Progenitor cell of endocrine pancreas (in vitro differentiated cells): Measurements from ENCODE around the gene BRD8. TPM values are rescaled to one million over a fixed set of nuclear protein-coding genes. Genes with fewer than 3 reads are reported as not detected.

Experiments used
- DNase-seq: peaks from one replicate; pipeline ENCODE4 v3.0.0; 2021; ENCODE audit warnings: low spot score; ENCODE audit not compliant: unreplicated experiment
- H3K27ac Mint-ChIP-seq: 2 replicates; pipeline ENCODE4 v1.8.0; 2021; ENCODE audit warnings: mild to moderate bottlenecking, moderate library complexity, mixed read lengths
- H3K27me3 Mint-ChIP-seq: 2 replicates; pipeline ENCODE4 v1.8.0; 2021; ENCODE audit warnings: mixed read lengths
- H3K36me3 Mint-ChIP-seq: 2 replicates; pipeline ENCODE4 v1.8.0; 2022; ENCODE audit warnings: mixed read lengths; ENCODE audit not compliant: insufficient read depth
- H3K4me1 Mint-ChIP-seq: 2 replicates; pipeline ENCODE4 v1.8.0; 2021; ENCODE audit warnings: low read depth, mixed read lengths
- H3K4me3 Mint-ChIP-seq: 2 replicates; pipeline ENCODE4 v1.8.0; 2021; ENCODE audit warnings: low read depth, mild to moderate bottlenecking, moderate library complexity, mixed read lengths
- H3K9me3 Mint-ChIP-seq: 2 replicates; pipeline ENCODE4 v1.8.0; 2021; ENCODE audit warnings: low read depth, mixed read lengths
- total RNA-seq: library from RNA; stranded (reverse); gene quantifications from 2 replicates; pipeline ENCODE4 v1.2.1, GENCODE V29; 2021
- TF ChIP-seq, protein P1 (sequence below): fragments of 200-600 bp; sonication (generic); IDR thresholded peaks from one replicate; pipeline ENCODE4 v1.5.0; 2021; ENCODE audit warnings: antibody characterized with exemption, mild to moderate bottlenecking; ENCODE audit not compliant: unreplicated experiment

BRD8 gene
- total RNA-seq, 1 donor from 2014 or later = 151 TPM

DNA sequence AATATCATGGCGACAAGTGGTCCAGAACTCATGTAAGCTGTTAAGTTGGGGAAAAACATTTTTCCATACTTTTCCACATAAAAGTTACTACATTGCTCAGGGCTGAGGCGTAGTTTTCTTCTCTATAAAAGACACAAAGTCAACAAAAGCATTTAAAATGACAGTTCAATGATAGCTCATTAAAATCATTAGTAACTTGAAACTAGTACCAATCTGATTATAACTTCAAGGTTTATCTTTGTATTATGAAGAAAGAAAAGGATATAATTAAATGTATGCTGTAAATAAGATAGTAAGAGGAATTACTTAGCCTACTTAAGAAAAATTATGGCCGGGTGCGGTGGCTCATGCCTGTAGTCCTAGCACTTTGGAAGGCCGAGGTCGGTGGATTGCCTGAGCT is 49.1 kb downstream of the BRD8 start:
- H3K27ac Mint-ChIP-seq = no peak overlapping the region
- no peaks in the 10 kb centered on the region for H3K9me3 Mint-ChIP-seq
- no peaks in the 10 kb centered on the region for H3K36me3 Mint-ChIP-seq
- no peaks in the 10 kb centered on the region for H3K27me3 Mint-ChIP-seq
- no peaks in the 10 kb centered on the region for H3K4me1 Mint-ChIP-seq
- TF ChIP-seq, protein P1, sequence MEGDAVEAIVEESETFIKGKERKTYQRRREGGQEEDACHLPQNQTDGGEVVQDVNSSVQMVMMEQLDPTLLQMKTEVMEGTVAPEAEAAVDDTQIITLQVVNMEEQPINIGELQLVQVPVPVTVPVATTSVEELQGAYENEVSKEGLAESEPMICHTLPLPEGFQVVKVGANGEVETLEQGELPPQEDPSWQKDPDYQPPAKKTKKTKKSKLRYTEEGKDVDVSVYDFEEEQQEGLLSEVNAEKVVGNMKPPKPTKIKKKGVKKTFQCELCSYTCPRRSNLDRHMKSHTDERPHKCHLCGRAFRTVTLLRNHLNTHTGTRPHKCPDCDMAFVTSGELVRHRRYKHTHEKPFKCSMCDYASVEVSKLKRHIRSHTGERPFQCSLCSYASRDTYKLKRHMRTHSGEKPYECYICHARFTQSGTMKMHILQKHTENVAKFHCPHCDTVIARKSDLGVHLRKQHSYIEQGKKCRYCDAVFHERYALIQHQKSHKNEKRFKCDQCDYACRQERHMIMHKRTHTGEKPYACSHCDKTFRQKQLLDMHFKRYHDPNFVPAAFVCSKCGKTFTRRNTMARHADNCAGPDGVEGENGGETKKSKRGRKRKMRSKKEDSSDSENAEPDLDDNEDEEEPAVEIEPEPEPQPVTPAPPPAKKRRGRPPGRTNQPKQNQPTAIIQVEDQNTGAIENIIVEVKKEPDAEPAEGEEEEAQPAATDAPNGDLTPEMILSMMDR = no peak
- H3K4me3 Mint-ChIP-seq = no peak overlapping the region
- DNase-seq = no peak

DNA sequence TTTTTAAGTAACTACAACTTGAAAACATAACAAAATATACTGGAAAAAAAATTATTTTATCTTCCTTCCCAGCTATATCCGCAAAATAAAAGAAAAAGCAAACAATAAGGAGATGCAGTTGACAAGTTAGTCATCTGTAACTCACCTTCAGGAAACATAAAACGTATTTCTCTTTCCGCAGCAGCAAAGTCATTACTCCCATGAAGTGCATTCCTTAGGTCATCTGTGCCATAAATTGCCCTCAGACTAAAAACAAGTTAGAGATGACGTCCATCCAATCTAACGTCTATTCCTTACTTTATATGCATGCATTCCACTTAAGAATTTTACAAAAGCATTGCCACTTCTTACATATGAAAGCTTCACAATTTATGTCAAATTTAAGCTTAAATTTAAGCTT is 50.1 kb downstream of the BRD8 start:
- no peaks in the 10 kb centered on the region for H3K36me3 Mint-ChIP-seq
- no peaks in the 10 kb centered on the region for H3K4me1 Mint-ChIP-seq
- no peak overlapping the region for H3K27ac Mint-ChIP-seq
- TF ChIP-seq, protein P1 = no peak
- no peak for DNase-seq
- no peak overlapping the region for H3K4me3 Mint-ChIP-seq
- no peaks in the 10 kb centered on the region for H3K27me3 Mint-ChIP-seq
- no peaks in the 10 kb centered on the region for H3K9me3 Mint-ChIP-seq

DNA sequence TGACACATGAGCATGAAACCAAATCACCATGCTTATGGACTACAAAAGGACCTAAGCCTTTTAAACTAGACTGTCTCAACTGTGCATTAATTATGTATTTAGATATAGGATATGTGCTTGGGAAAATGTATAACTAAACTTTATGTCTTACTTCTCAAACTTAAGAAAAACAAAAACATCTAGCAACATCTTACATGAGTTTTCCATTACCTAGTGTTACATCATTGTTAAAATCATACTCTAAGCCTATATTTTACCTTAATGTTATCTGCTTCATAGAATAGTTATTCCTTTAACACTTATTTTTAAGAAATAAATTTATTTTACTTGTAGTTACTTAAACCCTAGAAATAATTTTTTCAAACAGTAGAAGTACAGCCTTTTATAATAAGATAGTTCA is 63.2 kb downstream of the BRD8 start:
- H3K36me3 Mint-ChIP-seq = no peaks in the 10 kb centered on the region
- H3K9me3 Mint-ChIP-seq = no peaks in the 10 kb centered on the region
- no peak overlapping the region for H3K27ac Mint-ChIP-seq
- peaks cover 6% of the 10 kb centered on the region for H3K27me3 Mint-ChIP-seq
- no peak for DNase-seq
- no peaks in the 10 kb centered on the region for H3K4me1 Mint-ChIP-seq
- H3K4me3 Mint-ChIP-seq = no peak overlapping the region
- TF ChIP-seq, protein P1 = no peak

DNA sequence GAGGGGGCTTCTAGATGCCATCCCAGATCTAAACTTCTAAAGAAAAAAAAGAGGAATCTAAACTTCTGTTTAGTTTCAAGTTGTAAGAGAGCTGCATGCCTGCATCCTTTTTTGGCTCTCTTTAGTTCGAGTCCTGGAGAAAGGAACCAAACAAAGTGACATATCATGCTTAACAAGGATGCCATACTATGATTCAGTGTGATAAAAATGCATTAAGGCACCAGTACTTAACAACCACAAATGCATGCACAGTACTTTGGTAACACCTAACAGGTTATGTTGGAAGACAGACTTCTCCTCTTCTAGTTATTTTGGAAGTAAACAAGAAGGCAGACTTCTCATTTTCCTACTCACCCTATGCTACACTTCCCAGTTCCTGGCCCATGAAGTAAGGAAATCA is 66.5 kb downstream of the BRD8 start:
- TF ChIP-seq, protein P1 = no peak
- peaks cover 10% of the 10 kb centered on the region for H3K27me3 Mint-ChIP-seq
- no peaks in the 10 kb centered on the region for H3K9me3 Mint-ChIP-seq
- no peaks in the 10 kb centered on the region for H3K36me3 Mint-ChIP-seq
- no peaks in the 10 kb centered on the region for H3K4me1 Mint-ChIP-seq
- H3K27ac Mint-ChIP-seq = no peak overlapping the region
- no peak for DNase-seq
- H3K4me3 Mint-ChIP-seq = no peak overlapping the region

DNA sequence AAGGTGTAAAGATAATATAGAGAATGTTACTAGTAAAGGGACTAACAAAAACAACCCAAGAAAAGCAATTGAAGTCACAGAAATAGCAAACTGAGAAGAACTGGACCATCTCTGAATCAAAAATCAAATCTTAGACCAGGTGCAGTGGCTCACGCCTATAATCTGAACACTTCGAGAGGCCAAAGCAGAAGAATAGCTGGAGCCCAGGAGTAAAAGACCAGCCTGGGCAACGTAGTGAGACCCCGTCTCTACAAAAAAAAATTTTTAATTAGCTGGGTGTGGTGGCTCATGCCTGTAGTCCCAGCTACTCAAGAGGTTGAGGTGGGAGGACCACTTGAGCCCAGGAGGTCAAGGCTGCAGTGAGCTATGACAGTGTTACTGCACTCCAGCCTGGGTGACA is 67.2 kb downstream of the BRD8 start:
- H3K4me3 Mint-ChIP-seq = no peak overlapping the region
- no peak overlapping the region for H3K27ac Mint-ChIP-seq
- no peaks in the 10 kb centered on the region for H3K9me3 Mint-ChIP-seq
- TF ChIP-seq, protein P1 = no peak
- no peaks in the 10 kb centered on the region for H3K4me1 Mint-ChIP-seq
- H3K36me3 Mint-ChIP-seq = no peaks in the 10 kb centered on the region
- H3K27me3 Mint-ChIP-seq = peaks cover 10% of the 10 kb centered on the region
- no peak for DNase-seq
